Measurements from ENCODE around the gene PGP.

PGP gene

GRCh38 chr16:2200313-2200712, 14.3 kb downstream of the PGP start:
- no peak for DNase-seq (ENCODE audit: low read depth in 2 of 2, low spot score in 1 of 2)

- no peak for DNase-seq (ENCODE audit: low read depth in 2 of 2, low spot score in 1 of 2)
These were observed 15.0 kb downstream of the PGP start for GRCh38 chr16:2199621-2200139.

GRCh38 chr16:2199095-2199494, 15.5 kb downstream of the PGP start:
- no peak for DNase-seq (ENCODE audit: low read depth in 2 of 2, low spot score in 1 of 2)

- DNase-seq (ENCODE audit: low read depth in 2 of 2, low spot score in 1 of 2) = no peak
These were observed 16.4 kb downstream of the PGP start for GRCh38 chr16:2198283-2198682.

DNA sequence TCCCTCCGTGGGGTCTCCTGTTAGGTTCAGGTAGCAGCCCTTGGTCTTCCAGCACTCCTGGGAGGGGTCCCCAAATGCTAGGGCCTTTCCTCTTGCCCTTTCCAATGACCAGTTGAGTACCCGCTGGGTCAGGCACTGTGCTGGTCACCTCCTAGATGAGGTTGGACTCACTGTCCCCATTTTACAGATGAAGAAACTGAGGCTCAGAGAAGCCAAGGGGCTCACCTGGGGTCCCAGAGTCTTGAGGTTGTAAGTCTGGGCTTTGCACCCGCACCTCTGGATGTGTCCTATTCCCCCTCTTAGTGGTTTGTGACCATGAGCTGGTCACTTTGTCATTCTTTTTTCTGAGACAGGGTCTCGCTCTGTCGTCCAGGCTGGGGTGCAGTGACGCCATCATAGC, 16.9 kb downstream of the PGP start:
- DNase-seq (ENCODE audit: low read depth in 2 of 2, low spot score in 1 of 2) = no peak

DNA sequence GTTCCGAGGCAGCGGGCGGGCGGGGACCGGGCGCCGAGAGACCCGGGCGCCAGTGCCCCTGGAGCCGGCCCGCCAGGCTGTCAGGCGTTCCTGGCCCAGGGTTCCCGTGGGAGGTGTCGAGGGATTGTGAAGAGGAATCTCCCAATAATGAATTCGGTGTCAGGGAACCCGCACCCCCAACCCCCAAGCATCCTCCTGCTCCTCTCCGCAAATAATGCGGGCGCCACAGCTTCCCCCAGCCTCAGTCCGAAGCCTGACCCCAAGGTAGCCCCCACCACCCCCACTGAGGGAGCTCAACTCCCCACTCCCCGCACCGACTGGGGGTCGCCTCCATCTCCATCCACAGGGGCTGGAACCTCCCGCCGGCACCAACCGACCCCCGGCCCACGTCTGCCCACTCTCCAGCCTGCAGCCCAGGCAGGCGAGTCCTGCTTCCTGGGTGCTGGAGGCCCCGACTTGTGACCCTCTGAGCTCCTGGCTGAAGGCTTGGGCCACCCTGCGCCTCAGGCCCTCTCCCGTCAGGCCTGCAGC, 17.6 kb downstream of the PGP start:
- DNase-seq (ENCODE audit: low read depth in 2 of 2, low spot score in 1 of 2) = no peak

DNA sequence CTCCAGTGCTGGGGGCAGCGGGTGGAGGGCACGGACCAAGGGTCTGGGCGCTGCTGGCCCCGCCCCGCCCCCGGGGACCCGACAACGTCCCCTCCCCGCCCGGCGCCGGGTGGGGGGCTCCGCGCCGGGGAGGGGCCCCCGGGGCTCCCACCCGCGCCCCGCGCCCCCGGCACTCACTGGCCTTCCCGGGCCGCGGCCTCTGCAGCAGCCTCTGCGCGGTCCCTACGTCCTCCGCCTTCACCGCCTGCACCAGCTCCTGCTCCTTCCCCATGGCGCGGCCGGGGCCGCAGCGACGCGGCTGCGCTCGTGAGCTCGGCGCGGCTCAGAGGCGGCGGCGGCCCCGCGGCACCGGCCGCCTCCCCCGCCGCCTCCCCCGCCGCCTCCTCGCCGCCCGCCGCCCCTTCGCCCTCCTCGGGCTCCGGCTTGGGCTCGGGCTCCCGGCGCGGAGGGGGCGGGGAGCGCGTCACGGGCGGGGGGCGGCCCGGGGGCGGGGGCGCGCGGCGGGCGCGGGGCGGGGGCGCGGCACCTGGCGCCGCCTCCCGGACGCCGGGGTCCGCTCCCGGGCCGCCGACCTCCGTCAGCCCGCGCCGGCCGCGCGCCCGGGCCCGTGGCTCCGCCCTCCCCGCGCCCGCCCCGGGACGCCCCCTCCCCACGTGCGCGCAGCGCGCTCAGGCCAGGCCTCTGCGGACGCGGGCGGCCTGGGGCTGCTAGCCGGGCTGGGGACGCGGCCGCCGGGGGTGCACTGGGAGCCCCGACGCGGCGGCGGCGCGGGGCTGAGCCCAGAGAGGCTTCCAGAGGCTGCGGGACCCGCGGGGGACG, 18.3 kb downstream of the PGP start, which contains the start of gene CASKIN1:
Gene CASKIN1 (minus strand): TSS at position 444 of the 819 bp plus-strand sequence. CDS start 173 bp downstream, at position 271.
- DNase-seq (ENCODE audit: low read depth in 2 of 2, low spot score in 1 of 2) = no peak

DNA sequence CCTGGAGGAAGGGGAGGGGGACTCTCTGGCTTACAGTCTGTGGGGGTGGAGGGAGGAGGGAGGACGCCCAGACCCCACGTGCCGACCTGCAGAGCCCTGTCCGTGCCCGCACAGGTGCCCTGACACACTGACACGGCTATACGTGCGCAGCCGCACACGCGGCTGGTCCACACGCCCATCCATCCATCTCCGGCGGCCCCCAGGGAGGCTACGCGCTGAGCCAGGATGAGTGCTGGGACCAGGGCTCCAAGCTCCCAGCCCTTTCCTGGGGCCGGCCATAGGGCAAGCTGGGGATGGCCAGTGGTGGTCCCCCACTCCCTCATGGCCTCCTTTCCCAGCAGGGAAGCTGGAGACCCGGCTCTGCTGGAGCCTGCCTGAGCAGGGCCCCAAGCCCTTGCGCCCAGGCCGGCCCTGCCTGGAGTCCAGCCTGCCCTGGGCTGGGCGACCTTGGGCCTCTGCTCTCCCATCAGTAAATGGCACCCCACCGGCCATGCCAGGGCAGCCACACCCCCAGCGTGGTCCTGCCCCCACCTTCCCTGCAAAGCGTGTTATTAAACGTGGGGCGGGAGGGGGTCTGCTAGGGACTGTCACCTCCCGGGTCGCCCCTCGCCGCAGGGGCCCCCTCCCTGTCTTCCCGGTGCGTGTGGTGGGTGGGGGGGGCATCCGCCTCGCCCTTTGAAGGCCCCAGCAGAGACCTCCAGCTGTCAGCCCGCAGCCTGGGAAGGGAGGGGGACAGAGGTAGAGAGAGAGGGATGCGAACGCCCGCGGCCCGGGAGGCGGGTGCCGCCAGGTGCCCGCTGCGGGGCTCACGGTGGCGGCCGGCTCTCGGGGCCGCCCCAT, 19.1 kb downstream of the PGP start:
- no peak for DNase-seq (ENCODE audit: low read depth in 2 of 2, low spot score in 1 of 2)

GRCh38 chr16:2194852-2195321, 19.8 kb downstream of the PGP start:
- DNase-seq (ENCODE audit: low read depth in 2 of 2, low spot score in 1 of 2) = peak in 1 of 2 donors; percentile 18

- DNase-seq (ENCODE audit: low read depth in 2 of 2, low spot score in 1 of 2) = no peak
These were observed 20.3 kb downstream of the PGP start for GRCh38 chr16:2194166-2194834.

DNA sequence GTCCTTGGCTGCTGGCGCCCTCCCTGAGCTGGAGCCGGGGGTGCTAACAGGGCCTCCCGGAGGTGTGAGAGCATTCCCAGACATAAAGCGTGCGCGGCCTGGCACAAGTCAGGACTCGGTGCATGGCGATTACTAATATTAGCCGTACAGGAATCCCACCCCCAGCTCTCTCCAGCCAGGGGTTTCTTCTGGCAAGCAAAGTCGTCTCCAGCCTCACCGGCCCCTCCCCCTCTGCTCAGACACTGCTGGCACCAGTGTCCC, 23.3 kb downstream of the PGP start:
- no peak for DNase-seq (ENCODE audit: low read depth in 2 of 2, low spot score in 1 of 2)

DNA sequence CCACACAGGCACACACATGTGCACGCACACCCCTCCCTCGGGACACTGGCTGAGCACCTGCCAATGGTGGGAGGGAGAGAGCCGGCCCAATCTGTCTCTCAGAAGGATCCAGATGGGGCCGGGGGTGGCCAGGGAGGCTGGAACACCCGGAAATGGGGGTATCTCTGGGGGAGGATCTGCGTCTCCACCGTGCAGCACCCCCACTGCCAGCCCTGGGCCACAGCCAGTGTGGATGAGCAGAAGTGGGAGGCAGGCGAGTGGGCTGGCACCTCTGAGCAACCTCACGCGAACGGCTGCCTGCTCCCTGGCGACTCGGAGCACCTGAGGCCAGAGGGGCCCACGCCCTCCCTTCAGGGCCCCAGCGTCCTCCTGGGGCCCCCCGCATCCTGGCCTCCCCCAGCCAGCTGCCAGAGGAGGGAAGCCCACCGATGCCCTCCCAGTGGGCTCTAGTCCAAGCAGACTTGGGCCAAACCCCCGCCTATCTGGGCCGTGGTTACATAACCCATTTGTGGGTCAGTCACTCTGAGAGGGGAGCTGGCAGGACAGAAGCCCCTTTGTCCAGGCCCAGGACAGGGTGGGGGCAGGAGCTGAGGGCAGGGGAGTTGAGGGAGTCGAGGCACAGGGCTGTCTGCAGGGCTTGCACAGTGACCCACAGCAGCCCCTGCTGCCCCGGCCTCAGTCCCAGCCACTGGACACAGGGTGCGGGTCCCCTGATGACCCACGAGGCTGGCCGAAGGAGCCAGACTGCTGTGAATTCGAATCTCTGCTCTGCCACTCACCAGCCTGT, 23.8 kb downstream of the PGP start:
- DNase-seq (ENCODE audit: low read depth in 2 of 2, low spot score in 1 of 2) = no peak

DNA sequence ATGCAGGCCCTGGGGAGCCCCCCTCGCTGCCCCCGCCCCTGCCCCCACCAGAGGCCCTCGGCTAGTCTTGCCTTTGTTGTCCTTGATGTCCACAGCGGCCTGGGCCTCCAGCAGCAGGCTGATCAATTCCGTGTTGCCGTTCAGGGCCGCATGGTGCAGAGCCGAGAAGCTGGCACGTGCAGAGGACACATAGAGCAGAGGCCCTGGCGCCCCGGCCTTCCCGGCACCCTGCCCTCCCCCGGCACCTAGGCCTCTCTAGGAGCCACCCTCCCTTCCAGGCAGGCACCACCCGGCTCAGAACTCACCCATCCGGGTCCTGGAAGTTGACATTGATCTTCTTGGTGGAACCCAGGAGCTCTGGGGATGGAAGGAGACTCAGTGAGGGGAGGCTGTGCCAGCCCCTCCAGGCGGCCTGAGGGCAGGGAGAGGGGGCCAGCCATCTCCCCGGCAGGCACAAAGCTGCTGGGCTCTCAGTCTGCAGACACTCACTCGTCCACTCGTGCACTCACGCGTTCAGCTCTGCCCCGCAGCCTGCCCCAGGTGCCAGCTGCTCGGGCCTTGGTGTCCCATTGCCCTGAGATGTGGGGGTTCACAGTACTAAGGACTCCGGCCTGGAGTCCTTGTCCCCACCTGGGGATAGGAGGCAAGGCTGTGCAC, 24.5 kb downstream of the PGP start:
- no peak for DNase-seq (ENCODE audit: low read depth in 2 of 2, low spot score in 1 of 2)

- DNase-seq (ENCODE audit: low read depth in 2 of 2, low spot score in 1 of 2) = no peak
These were observed 25.3 kb downstream of the PGP start for GRCh38 chr16:2189252-2189893.

DNA sequence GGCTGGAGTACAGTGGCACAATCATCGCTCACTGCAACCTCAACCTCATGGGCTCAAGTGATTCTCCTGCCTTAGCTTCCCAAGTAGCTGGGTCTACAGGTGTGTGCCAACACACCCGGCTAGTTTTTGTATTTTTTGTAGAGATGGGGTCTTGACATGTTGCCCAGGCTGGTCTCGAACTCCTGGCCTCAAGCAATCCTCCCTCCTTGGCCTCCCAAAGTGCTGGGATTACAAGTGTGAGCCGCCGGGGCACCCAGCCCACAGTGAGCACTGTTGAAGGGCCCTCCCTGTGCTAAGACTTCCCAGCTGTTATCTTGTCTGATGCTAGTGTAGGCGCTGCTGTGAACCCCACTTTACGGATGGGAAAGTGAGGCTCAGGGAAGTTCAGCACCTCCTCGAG, 26.2 kb downstream of the PGP start:
- DNase-seq (ENCODE audit: low read depth in 2 of 2, low spot score in 1 of 2) = no peak

GRCh38 chr16:2187212-2187611, 27.4 kb downstream of the PGP start:
- DNase-seq (ENCODE audit: low read depth in 2 of 2, low spot score in 1 of 2) = no peak

GRCh38 chr16:2186505-2186904, 28.1 kb downstream of the PGP start:
- no peak for DNase-seq (ENCODE audit: low read depth in 2 of 2, low spot score in 1 of 2)

DNA sequence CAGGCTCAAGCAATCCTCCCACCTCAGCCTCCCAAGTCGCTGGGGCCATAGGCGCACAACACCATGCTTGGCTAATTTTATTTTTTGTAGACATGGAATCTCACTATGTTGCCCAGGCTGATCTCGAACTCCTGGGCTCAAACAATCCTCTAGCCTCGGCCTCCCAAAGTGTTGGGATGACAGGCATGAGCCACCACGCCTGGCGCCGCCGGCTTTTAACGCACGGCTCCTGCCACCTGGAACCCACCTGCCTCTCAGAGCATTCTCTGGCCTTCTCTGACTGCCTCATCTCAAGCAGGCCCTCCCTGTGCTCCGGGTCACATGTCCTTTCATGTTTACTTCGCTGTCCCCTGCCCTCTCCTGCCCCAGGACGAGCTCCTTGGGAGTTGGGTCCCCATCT, 28.6 kb downstream of the PGP start:
- DNase-seq (ENCODE audit: low read depth in 2 of 2, low spot score in 1 of 2) = no peak

GRCh38 chr16:2184962-2185361, 29.7 kb downstream of the PGP start:
- DNase-seq (ENCODE audit: low read depth in 2 of 2, low spot score in 1 of 2) = no peak

GRCh38 chr16:2184346-2184745, 30.3 kb downstream of the PGP start:
- no peak for DNase-seq (ENCODE audit: low read depth in 2 of 2, low spot score in 1 of 2)

Data from stimulated activated CD8-positive, alpha-beta memory T cell treated with anti-CD3 and anti-CD28 coated beads, Interleukin-4, amount 100 ng/mL, for 4 hours (primary cell).